HG03159 (cell line): ENCODE data around the gene PIGQ.

ENCODE experiments used
- ATAC-seq: cut with Tn5 transposase; IDR thresholded peaks from one replicate; pipeline ENCODE4 v1.9.1; 2021; ENCODE audit warnings: mild to moderate bottlenecking, moderate library complexity; ENCODE audit not compliant: unreplicated experiment

Gene PIGQ

DNA sequence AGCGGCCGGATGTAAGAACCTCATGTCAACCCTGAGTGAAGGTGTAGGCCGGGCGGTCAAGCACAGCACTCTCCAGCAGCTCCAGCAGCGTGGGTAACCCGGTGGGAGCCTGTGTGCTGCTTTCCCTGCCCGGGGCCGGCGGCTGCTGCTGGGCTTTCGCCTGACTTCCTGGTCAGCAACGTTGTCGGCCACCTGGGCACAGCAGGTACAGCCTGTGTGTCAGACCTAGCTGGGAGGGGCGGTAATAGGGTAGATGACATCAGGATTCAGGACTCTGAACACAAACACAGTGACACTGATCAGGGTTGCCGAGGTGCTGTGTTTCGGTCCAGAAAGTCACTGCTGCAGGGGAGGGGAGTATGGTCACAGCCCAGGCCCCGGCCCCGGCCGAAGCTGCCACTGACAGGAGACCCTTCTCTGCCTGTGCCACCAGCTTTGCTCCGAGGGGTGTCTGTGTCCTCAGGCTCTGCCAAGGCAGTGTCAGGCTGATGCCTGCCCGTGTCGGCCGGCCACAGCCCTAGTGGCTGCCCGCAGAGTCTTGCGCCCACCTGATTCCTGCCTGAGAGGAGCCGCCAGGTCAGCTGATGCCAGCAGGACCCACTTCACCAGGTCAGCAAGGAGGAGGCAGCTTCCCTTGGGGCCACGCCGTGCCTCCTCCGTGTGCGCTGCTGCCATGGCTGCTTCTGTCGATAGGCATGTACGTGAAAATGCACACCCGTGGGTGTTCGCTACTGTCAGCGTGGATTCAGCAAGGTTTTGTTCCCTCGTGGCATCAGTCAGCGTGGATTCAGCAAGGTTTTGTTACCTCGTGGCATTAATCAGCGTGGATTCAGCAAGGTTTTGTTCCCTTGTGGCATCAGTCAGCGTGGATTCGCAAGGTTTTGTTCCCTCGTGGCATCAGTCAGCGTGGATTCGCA, 29.3 kb downstream of the PIGQ start:
- ATAC-seq: no peak

DNA sequence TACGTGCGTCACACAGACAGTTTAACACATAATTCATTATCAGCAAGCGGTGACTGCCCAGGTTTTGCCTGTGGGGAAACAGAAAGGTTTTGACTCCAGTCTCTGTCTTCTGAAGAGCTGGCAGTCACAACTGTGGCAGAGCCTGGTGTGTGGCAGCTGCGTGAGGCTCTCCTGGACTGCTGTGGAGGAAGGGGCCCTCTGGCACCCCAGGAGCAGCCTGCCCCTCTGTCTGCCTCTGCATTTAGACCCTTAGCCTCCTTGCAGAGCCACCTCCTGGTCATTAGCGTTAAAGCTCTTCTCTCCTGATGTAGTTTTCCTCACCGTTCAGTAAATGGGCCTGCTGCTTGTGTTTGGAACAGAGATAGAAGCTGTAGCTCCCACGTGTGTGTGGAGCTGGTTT, 31.0 kb downstream of the PIGQ start:
- no peak for ATAC-seq

- no peak for ATAC-seq
These were observed 34.2 kb downstream of the PIGQ start for GRCh38 chr16:603933-604332.

DNA sequence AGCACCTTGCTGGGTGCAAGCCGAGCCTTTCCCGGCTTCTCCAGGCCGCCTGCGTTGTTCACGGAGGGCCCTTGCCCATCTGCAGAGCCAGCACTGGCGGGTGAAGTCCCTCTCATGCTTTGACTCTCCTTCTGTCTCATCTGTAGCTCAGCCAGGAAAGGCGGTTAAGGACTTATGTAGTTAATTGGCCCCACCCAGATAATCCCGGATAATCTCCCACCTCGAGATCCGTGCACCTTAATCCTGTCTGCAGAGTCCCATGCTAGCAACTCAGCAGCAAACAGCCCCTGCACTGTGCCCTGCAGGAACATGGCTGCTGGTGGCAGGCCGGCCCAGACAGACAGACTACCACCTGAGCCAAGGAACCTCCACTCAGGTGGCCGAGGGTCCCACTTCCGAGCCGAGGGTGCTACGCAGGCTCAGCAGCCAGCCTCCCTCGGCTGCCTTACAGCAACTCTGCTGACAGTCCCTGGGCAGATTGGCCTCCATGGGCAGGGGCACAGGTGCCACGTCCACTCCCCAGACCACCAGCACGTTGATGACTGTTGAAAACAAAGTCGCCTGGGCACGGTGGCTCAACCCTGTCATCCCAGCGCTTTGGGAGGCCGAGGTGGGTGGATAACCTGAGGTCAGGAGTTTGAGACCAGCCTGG, 37.0 kb downstream of the PIGQ start:
- ATAC-seq: no peak

GRCh38 chr16:608019-608418, 38.3 kb downstream of the PIGQ start:
- no peak for ATAC-seq

GRCh38 chr16:609316-609715, 39.5 kb downstream of the PIGQ start:
- no peak for ATAC-seq

- no peak for ATAC-seq
These were observed 40.2 kb downstream of the PIGQ start for GRCh38 chr16:609984-610383.

- no peak for ATAC-seq
These were observed 41.0 kb downstream of the PIGQ start for GRCh38 chr16:610513-611381.

- no peak for ATAC-seq
These were observed 45.4 kb downstream of the PIGQ start for GRCh38 chr16:615122-615521.

GRCh38 chr16:616733-617586, 47.2 kb downstream of the PIGQ start:
- no peak for ATAC-seq

- no peak for ATAC-seq
These were observed 48.1 kb downstream of the PIGQ start for GRCh38 chr16:617855-618254.

GRCh38 chr16:619476-620100, 49.8 kb downstream of the PIGQ start:
- ATAC-seq: no peak

DNA sequence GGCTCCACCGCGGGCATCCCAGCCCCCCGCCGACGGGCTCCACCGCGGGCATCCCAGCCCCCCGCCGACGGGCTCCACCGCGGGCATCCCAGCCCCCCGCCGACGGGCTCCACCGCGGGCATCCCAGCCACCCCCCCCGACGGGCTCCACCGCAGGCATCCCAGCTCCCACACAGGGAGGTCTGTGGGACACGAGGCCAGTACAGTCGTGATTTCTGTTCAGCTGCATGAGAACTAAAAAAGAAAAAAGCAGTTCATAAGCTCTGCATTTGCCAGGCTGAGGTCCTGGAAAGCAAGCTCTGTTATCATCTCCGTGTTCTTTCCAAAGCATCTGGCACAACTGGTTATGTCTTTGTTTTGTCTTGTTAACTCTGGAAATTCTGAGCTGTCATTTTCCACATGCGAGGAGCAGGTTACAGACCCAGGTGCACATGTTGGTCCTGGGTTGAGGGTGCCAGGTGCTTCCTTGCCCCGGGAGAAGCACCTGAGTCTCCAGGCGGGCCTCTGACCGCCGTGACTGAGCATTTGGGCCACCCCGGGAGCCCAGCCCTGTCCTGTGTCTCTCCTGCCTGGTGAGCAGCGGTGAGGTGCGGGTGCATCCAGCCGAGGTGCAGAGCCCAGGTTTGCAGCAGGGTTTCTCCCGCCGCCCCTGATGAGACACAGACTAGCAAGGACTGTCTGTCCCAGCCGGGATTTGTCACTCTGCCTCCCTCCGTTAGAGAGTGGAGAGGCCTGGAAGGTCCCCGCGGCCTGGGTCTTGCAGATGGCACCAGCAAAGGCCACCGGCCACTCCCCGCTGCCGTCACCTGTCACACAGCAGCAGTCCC, 51.1 kb downstream of the PIGQ start:
- no peak for ATAC-seq

GRCh38 chr16:621526-622105, 51.8 kb downstream of the PIGQ start:
- no peak for ATAC-seq

DNA sequence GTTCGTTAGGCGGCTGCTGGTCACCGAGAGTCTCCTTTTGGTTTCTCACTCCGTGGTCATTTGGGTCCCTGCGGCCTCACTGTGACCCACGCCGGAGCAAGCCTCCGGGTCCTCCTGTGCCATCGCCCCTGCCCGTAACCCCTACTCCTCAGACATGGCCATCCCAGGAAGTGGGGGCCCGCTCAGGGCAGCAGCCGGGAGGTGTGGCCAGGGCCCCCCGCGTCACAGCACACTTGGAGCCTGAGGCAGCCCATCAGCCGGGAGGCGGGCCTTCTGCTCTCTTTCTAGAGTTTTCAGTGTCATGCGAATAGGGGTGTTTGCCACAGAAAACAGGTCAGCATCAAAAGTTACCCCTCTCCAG, 53.1 kb downstream of the PIGQ start:
- no peak for ATAC-seq

DNA sequence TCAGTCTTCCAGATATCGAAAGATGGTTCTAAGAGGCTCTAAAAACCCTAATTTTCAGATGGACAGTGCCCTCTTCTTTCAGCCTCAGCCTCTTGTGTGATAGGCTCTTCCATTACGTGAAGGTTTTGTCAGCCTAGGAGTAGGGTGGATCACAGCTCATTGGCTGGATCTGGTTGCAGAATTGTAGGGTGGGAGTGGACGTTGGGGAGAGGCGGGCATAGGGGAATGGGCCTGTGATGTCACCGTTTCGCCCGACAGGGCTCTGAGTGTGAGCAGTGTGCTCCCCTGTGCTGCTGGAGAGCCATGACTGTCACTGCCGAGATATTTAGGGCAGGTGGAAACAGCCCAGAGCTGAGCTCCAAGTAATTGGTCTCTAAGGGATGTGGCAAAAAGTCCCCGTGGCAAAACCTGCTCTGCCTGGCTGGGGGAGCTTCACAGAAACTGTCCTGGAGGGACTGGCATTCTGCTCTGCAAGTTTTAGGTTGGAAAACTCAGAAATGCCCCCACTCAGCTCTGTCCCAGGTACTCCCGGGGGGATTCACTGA, 54.8 kb downstream of the PIGQ start:
- no peak for ATAC-seq

DNA sequence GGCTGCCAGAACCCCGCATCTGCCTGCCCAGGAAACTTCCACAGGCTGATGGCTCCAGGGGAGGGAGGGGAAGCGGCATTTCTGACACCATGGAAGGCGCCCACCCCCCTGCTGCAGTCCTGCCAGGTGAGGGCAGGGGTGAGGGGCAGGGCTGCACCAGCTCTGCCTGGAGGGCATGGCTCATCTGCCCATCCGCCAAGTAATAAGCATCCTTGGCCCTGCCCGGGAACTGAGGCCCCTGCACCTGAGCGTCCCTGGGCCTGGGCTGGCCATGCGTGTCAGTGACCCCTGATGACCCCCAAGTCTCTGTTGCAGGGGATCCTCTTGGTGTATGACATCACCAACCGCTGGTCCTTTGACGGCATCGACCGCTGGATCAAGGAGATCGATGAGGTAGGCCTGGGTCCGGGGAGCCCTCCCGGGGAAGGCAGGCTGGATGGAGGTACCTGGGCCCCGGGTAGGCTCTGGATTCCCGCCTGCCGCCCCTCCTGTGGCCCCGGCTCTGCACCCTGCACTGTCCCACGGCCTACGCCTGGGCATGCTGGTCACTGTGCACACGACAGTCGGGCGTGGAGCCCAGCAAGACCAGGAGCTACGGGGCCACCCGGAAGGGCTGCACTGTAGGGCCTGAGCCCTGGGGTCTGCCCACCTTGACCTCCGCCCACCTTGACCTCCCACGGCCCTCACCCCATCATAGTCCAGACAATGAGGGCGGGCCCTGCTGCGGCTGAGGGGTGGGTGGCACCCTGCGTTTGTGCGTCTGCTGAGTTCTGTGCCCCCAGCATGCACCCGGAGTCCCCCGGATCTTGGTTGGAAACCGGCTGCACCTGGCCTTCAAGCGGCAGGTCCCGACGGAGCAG, 55.6 kb downstream of the PIGQ start:
- ATAC-seq: no peak
